ENCODE results near the gene OR5I1. TPM values are rescaled to one million over a fixed set of nuclear protein-coding genes. Genes with fewer than 3 reads are reported as not detected.
A peak's percentile ranks its signal among the peaks of the same experiment; 100 is the strongest.

OR5I1 gene
- total RNA-seq, 4 donors from 2014 or later, result not detected

DNA sequence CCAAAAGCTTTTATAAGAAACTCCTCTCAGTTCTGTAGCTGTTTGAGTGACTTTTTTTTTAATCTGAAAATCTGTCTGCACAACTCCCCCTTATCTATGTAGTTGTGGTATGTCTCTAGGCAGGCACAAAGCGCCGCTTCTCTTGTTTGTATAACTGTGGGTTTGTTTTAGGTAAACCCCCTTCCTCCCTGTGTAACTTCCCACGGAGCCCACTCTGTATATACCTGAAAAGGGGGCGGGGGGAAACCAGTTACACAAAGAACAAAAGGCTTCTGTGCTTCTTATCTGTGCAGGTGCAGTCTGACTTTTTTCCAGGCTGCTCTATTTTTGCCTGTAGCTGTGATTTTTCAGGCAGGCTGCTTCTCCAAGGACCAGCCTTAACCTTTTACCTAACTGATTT, 20.3 kb upstream of the OR5I1 start:
- 67 to 77% methylated on average over 4 of the region's 4 CpGs for WGBS, 2 donors
- Histone ChIP-seq H3K4me3 (no peak overlapping the region), H3K4me1 (no peaks in the 10 kb centered on the region), H3K27me3 (no peaks in the 10 kb centered on the region), H3K9me3 (no peaks in the 10 kb centered on the region), H3K36me3 (no peaks in the 10 kb centered on the region), H3K27ac (no peak overlapping the region)
- TF ChIP-seq, protein P1, sequence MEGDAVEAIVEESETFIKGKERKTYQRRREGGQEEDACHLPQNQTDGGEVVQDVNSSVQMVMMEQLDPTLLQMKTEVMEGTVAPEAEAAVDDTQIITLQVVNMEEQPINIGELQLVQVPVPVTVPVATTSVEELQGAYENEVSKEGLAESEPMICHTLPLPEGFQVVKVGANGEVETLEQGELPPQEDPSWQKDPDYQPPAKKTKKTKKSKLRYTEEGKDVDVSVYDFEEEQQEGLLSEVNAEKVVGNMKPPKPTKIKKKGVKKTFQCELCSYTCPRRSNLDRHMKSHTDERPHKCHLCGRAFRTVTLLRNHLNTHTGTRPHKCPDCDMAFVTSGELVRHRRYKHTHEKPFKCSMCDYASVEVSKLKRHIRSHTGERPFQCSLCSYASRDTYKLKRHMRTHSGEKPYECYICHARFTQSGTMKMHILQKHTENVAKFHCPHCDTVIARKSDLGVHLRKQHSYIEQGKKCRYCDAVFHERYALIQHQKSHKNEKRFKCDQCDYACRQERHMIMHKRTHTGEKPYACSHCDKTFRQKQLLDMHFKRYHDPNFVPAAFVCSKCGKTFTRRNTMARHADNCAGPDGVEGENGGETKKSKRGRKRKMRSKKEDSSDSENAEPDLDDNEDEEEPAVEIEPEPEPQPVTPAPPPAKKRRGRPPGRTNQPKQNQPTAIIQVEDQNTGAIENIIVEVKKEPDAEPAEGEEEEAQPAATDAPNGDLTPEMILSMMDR (IDR thresholded peaks at IDR 0.05), result no peak
- TF ChIP-seq EP300 (IDR thresholded peaks at IDR 0.05) (no peak), POLR2A (IDR thresholded peaks at IDR 0.05) (no peak)
- no peak for DNase-seq (ENCODE audit: low spot score in 2 of 2)

DNA sequence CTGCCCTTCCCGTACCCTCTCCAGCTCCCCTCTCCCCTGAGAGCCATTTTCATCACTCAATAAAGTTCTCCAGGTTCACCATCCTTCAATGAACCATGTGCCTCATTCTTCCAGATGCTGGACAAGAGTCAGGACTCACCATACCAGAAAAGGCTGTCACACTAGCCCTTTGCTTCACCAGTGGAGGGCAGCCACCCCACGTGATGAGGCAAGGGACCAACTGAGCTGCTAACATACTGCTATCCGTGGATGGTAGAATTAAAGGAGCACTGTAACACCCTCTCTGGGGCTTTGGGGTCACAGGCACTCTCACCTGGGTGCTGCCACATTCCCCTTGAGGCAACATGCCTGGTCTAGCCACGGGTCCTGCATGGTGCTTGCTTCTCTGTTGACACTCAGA, 13.1 kb upstream of the OR5I1 start:
- Histone ChIP-seq H3K4me1 (no peaks in the 10 kb centered on the region), H3K36me3 (no peaks in the 10 kb centered on the region), H3K9me3 (no peaks in the 10 kb centered on the region), H3K27ac (no peak overlapping the region), H3K27me3 (no peaks in the 10 kb centered on the region), H3K4me3 (no peak overlapping the region)
- 68 to 71% methylated on average over 4 of the region's 4 CpGs for WGBS, 2 donors
- DNase-seq (ENCODE audit: low spot score in 2 of 2), result no peak
- TF ChIP-seq POLR2A (IDR thresholded peaks at IDR 0.05) (no peak), EP300 (IDR thresholded peaks at IDR 0.05) (no peak)
- TF ChIP-seq, protein P1 (IDR thresholded peaks at IDR 0.05), result no peak

DNA sequence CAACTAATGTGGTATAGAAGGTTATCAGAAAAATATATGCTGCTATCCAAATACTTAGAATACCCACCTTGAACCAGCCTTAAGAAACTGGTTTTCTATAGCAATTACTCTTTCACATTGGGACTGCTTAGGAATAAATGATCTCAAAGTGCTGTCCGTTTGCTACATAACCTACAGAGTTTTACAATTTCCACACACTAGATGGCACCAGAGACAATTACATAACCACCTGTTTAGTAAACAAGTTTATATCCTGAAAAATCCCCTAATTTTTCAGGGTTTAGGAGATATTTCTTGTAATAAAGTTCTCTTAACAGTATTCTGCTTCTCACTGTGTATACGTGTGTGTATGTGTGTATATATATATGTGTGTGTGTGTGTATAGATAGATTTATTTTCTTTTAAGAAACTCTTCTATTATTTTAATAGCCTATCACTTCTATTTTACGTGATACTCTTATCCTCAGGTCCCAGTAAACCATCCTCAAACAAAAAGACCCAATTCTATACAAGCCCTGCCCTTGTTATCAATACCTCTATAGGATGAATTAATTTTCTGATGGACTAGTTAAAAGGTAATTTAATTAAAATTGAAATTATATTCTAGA, 6.7 kb upstream of the OR5I1 start:
- no peak for TF ChIP-seq POLR2A (IDR thresholded peaks at IDR 0.05)
- TF ChIP-seq, protein P1 (IDR thresholded peaks at IDR 0.05), result peak; percentile 15 to 31 (median 24)
- no peak for TF ChIP-seq EP300 (IDR thresholded peaks at IDR 0.05)
- H3K27ac ChIP-seq, result no peak overlapping the region
- no peak overlapping the region for H3K4me3 ChIP-seq
- 1 to 3% methylated on average over 3 of the region's 3 CpGs for WGBS, 2 donors
- H3K27me3 ChIP-seq, result no peaks in the 10 kb centered on the region
- no peaks in the 10 kb centered on the region for H3K4me1 ChIP-seq
- no peaks in the 10 kb centered on the region for H3K9me3 ChIP-seq
- H3K36me3 ChIP-seq, result no peaks in the 10 kb centered on the region
- DNase-seq (ENCODE audit: low spot score in 2 of 2), result peak in 1 of 2 donors; percentile 32

DNA sequence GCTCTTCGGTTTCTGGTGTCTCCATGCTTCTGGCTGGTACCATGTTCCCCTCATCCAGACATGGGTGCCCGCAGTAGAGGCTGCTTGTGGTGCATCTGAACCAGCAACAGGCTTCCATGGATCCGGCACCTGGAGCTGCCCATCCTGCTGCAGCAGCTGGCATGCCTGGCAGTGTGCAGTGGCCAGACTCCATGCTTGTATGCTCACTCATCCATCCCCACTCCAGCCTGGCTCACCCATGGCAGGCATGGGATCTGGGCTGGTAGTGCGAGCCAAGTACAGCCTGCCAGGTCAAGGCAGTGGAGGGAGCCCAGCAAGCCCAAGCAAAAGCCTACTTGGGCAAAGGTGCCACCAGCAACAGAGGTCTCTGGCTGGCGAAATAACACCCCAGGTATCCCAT, 15.7 kb downstream of the OR5I1 start:
- no peak for TF ChIP-seq EP300 (IDR thresholded peaks at IDR 0.05)
- TF ChIP-seq POLR2A (IDR thresholded peaks at IDR 0.05), result no peak
- TF ChIP-seq, protein P1 (IDR thresholded peaks at IDR 0.05), result no peak
- no peaks in the 10 kb centered on the region for H3K36me3 ChIP-seq
- H3K9me3 ChIP-seq, result no peaks in the 10 kb centered on the region
- H3K27ac ChIP-seq, result no peak overlapping the region
- H3K4me3 ChIP-seq, result no peak overlapping the region
- DNase-seq (ENCODE audit: low spot score in 2 of 2), result no peak
- 71 to 87% methylated on average over 3 to 4 of the region's 5 CpGs for WGBS, 2 donors
- H3K27me3 ChIP-seq, result no peaks in the 10 kb centered on the region
- H3K4me1 ChIP-seq, result no peaks in the 10 kb centered on the region

DNA sequence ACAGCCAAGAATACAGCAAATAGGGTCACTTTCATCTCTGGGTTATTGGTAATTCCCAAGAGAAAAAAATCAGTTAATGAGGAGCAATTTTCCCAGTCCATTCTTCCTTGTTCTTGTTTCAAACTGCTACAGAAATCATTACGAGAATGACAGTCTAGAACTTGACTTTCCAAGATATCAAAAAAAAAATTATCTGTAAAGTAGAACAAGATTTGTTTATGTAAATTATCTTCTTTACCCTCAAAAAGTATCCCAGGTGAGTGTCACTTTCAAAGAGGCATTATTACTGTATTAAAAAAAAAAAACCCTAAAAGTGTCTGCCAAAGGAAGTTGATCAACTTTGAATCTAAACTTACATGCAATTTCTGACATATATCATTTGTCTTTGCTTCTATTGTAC, 21.7 kb downstream of the OR5I1 start, which contains the start of gene OR5W2:
Gene OR5W2 (minus strand): TSS at position 101 of the 400 bp plus-strand sequence. CDS start 0 bp downstream, at position 101.
- Histone ChIP-seq H3K27ac (no peak within 1 kb of the TSS), H3K4me1 (no peaks in the 10 kb centered on the region), H3K4me3 (no peak within 1 kb of the TSS), H3K27me3 (no peaks in the 10 kb centered on the region), H3K9me3 (no peaks in the 10 kb centered on the region), H3K36me3 (no peaks in the 10 kb centered on the region)
- DNase-seq (ENCODE audit: low spot score in 2 of 2), result no peak
- 59 to 79% methylated on average over 1 of the region's 1 CpG for WGBS, 2 donors
- TF ChIP-seq, protein P1 (IDR thresholded peaks at IDR 0.05), result no peak
- no peak for TF ChIP-seq EP300 (IDR thresholded peaks at IDR 0.05)
- TF ChIP-seq POLR2A (IDR thresholded peaks at IDR 0.05), result no peak

All from tibial nerve (tissue), 4 donors.